ENCODE results near the gene DHRS13.

The DHRS13 gene

GRCh38 chr17:28902819-28903545 is at the start of gene DHRS13:
Gene DHRS13 (minus strand): TSS chr17:28903079. CDS start chr17:28902944, 135 bp downstream.
- DNase-seq, result peak; percentile 85

GRCh38 chr17:28951991-28952975 is 49.4 kb upstream of the DHRS13 start:
- DNase-seq, result peak; percentile 98

DNA sequence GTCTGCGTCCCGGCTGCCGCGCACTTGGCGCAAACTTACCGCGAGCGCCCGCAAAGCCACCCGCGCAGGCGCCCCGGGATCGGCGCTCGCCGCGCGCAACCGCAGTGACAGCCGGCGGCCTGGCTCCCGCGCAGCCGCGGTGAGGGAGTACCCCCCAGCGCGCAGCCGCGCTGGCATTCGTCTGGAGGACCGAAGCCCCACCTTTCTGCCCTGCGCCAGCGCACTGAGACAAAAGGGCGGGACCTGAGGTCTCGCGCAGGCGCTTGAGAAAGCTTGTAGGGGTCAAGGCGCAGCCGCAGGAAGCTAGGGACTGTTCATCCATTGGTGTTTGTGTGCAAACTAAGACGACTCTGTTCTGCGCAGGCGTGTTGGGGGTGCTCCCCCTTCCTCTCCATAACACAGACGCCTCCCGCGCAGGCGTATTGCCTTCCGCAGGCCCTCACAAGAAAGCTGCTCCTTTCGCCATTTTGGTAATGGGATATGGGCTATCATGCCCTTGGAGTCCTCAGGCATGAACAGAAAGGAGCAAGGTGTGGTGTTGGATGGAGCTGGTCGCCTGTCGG is 48.6 kb upstream of the DHRS13 start, which contains the start of gene PHF12:
TSS of gene PHF12 (minus strand) at position 91 of the 563 bp plus-strand sequence. CDS start 558 bp downstream, outside the sequence.
- DNase-seq, result peak; percentile 99

DNA sequence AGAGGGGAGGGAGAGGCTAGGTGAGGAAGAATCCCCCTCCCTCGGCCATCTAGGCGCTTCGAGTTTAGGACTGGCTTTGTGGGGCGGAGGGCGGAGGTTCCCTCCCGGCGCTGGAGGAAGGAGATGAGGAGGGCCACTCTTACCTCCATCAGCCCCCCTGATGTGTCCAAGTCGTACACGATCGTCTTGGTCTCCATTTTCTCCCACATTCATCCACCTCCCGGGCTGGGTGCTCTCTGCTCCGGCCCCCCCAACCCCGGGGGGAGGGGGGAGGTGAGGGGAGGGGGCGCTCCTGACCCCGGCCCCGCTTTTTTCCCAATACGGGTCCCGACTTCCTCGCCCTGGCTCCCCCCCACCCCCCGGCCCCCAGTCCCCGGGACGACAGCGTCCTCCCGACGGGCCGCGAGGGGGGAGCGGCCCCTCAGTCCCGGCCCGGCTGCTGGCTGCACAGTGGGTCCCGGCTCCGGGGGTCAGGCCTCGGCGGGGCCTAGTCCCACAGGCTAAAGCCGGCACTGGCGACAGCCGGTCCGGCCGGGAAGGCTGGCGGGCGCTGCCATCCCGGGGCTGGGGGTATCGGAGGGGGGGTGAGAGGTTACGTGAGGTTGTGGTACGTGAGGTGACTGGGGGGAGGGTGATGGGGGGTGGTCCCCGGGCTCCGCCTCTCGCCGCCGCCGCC is 48.0 kb upstream of the DHRS13 start:
- DNase-seq, result no peak

GRCh38 chr17:28950017-28950751 is 47.3 kb upstream of the DHRS13 start:
- peak; percentile 29 for DNase-seq

DNA sequence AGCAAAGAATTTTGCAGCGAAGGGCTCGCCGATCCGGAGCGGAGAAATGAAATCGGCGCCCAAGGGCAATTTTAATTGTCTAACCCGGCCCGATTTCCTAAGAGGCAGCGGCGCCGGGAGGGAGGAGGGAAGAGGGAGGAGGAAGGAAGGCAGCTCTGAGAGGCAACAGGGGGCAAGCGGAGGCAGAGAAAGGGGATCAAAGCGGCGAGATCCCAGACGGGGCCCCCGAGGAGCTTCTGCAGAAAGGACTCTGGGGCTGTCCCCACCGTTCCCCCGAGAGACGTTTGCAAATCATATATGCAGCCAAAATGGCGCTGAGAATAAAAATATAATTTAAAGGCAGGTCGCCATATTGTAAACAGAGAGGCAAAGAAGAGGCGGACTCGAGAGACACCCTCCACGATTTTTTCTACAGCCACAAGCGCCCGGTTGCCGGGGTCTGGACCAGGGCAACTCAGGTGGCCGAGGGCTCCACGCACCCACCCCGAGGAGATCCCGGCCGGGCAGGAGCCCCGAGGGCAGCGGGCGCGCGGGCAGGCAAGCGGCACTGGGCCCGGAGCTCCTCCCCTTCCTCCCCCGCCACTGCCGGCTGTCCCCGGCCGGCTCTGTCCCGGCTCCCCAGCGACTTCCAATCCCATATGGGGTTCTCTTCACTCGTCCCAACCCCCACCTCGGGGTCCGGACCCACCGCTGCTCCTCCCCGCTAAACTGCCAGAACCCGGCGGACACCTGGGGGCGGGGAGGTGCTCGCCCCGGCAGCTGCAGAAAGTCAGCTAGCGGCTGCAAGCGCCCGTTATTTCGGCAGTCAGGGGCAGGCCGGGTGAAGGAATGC is 46.5 kb upstream of the DHRS13 start:
- peak; percentile 15 for DNase-seq

DNA sequence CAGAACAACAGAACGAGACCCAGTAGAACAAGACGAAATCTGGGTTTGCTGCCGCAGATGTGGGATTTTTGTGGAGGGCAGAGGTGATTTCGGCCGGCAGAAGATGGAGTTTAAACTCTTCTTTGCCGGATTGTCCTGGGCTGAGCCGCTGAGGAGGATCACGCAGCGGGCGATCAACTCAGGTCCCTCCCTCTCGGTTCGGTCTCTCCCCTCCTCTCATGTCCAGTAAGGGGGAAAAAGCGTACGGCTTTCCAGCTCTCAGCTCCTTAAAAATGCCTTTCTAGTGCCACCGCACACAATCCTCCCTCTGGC is 46.0 kb upstream of the DHRS13 start:
- DNase-seq, result no peak

GRCh38 chr17:28948342-28948741 is 45.5 kb upstream of the DHRS13 start:
- no peak for DNase-seq

- DNase-seq, result no peak
Observed at GRCh38 chr17:28947639-28948038, 44.8 kb upstream of the DHRS13 start.

DNA sequence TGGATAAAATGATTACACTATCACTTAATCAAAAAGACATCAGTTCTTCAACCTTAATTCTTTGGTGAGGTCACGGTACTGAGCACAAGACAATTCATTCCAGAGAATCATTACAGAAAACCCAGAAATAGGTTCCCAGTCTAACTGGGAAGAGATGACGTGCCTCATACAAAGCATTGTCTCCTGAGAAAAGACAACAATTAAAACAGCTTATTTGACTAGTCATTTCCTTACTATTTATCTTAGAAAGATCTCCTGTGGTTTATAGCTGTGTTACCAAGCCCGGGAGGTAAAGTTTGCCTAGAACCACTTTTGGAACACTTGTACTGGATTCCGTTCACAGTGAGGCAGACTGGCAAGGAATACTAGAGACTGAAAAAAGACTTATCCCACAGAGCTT is 43.4 kb upstream of the DHRS13 start:
- no peak for DNase-seq

- no peak for DNase-seq
Observed at GRCh38 chr17:28944862-28945741, 42.2 kb upstream of the DHRS13 start.

- DNase-seq, result no peak
Observed at GRCh38 chr17:28944343-28944742, 41.5 kb upstream of the DHRS13 start.

DNA sequence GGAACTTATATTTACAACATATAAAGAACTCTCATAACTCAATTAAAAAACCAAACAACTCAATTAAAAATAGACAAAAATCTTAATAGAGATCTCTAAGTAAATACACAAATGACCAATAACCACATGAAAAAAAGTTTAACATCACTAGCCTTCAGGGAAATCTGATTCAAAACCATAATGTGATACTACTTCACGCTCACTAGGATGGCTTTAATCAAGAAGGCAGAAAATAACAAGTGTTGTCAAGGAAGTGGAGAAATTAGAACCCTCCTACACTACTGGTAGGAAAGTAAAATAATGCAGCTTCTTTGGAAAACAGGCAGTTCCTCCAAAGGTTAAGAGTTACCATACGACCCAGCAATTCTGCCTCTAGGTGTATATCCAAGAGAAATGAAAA is 40.0 kb upstream of the DHRS13 start:
- DNase-seq, result no peak

GRCh38 chr17:28941251-28941650 is 38.4 kb upstream of the DHRS13 start:
- no peak for DNase-seq

DNA sequence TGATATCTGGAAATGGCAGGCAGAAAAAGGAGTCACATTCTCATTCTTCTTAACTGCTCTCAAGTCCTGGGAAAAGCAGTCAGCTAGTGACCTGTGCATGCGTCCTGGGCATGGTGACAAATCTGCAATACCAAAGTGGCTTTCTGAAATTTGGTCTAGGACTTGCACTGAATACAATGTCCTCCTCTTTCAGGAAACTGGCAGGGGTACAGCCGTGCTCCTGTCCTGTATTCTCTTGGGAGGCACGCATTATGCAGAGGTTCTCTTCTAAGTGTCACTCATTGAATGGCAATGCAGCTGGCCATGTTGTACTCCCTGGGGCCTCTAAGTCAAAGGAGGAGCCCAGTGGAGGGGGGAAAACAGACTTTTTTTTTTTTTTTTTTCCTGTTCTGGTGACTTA is 37.8 kb upstream of the DHRS13 start:
- no peak for DNase-seq

DNA sequence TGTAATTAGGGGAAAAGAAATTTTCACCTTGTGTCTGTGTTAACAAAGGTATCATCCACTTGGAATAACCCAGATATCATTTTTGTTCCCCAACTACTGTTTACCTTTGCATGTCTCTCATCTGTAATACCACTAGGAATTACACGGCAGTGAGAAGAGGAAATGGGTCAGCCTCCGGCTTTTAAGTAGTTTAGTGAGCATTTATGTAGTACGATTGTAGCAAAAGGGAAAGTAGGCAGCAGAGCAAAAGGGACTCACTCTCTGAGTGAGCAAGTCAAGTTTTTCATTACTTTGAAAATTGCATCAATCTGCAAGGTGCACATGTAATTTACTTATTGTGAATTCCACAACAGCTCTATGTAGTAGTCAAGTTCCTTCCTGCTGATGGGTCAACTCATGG is 37.3 kb upstream of the DHRS13 start:
- DNase-seq, result no peak

DNA sequence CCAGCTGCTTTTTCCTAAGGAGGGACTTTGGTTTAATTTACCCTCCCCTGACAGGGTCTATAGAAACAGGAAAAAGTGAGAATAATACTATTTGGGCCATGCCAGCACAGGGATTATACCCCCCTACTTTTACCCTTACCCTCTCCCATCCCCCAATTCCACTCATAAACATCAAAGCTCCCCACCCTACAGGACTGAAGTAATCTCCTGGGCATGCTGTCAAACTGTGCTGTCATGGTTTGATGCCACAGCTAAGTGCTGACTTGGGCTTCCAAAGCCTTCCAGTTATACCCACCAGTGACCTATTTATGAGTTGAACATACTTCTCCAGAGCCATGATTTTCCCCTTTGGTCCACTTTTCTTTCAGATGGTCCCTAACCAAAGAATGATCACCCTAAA is 35.7 kb upstream of the DHRS13 start:
- DNase-seq, result no peak

GRCh38 chr17:28937044-28937729 is 34.3 kb upstream of the DHRS13 start:
- no peak for DNase-seq

DNA sequence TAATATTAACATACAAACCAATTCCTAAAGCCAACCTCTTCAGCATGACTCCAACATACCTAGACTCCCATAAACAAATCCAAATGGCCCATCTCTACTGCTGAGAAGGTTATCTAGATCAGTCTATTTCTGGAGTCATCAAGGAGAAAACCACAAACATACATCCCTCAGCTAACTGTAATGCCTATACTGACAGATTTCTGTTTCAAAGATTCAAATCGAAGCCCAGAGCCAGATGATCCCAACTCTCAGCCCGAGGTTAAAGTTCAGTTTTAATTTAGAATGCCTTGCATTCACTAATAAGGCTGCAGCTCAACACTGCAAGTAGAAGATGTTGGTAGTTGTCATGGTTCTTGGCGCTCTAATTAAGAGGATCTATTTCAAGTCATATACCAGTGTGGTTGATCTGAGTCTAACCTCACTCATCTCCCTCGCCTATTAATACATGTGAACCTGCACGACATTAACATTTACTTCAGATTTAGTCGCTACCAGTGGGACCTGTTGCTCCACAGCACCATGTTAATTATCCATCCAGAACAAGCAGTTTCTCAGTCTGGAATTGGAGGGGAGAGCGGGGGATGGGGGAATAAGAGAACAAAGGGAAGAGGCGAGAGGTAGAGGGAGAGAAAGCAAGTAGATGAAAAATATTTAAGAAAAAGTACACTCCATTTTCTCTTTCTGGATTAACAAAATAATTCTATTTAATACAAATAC is 33.0 kb upstream of the DHRS13 start:
- DNase-seq, result no peak
